ENCODE data around the gene TMED10. TPM values are rescaled to one million over a fixed set of nuclear protein-coding genes. Genes with fewer than 3 reads are reported as not detected.
A peak's percentile ranks its signal among the peaks of the same experiment; 100 is the strongest.

Gene TMED10
- total and polyA plus RNA-seq, 2 of the 13 experiments (the other 11 are each of a cell fraction or from before 2014, with no cell fraction given), result 311 to 377 TPM

DNA sequence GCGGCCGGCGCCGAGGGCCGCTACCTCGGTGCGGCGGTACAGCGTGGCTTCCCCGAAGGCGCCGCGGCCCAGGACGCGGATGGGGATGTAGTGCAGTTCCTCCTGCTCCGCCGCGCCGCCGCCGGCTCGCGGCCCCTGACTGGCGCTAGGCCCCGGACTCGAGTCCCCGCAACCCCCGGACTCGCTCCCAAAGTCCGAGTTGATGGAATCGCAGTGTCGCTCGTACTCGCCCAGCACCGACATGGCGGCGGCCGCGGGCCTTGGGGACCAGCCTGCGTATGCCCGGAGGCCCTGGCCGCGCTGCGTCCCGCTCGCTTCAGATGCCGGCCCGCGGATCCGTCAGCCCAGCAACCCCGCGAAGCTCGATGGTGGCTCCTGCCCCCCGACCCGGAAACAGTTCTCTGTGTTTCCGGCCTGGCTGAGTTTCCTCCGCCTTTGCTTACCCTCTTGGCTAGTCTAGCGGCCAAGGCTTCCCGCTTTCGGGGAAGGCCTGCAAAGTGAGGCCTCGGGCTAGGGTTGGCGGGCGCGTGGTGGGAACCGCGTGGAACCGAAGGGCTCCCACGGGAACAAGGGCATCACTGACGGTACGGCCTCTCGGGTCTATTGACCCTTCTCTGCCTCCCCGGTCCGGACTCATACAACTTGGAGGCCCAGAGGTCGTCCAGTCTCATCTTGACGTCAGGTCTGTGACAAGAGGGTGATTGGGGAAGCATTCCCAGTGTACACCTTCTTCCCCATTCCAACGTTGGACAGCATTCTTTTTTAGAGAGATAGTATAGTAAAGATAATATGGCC lies 49.5 kb downstream of the TMED10 start, which contains the start of gene NEK9 (continued):
- peak; percentile 72; the same call in 1 of the 2 replicates for TF ChIP-seq ZNF142 (CRISPR knock-in tag; IDR thresholded peaks at IDR 0.05)
- no peak for TF ChIP-seq ZBTB1 (CRISPR knock-in tag; IDR thresholded peaks at IDR 0.05; ENCODE audit: borderline replicate concordance)
- peak; percentile 61; the same call in 1 of the 2 replicates for TF ChIP-seq MIER2 (CRISPR knock-in tag; IDR thresholded peaks at IDR 0.05)
- TF ChIP-seq HBP1 (CRISPR knock-in tag; IDR thresholded peaks at IDR 0.05; ENCODE audit: low read depth), result no peak
- TF ChIP-seq, protein P1, sequence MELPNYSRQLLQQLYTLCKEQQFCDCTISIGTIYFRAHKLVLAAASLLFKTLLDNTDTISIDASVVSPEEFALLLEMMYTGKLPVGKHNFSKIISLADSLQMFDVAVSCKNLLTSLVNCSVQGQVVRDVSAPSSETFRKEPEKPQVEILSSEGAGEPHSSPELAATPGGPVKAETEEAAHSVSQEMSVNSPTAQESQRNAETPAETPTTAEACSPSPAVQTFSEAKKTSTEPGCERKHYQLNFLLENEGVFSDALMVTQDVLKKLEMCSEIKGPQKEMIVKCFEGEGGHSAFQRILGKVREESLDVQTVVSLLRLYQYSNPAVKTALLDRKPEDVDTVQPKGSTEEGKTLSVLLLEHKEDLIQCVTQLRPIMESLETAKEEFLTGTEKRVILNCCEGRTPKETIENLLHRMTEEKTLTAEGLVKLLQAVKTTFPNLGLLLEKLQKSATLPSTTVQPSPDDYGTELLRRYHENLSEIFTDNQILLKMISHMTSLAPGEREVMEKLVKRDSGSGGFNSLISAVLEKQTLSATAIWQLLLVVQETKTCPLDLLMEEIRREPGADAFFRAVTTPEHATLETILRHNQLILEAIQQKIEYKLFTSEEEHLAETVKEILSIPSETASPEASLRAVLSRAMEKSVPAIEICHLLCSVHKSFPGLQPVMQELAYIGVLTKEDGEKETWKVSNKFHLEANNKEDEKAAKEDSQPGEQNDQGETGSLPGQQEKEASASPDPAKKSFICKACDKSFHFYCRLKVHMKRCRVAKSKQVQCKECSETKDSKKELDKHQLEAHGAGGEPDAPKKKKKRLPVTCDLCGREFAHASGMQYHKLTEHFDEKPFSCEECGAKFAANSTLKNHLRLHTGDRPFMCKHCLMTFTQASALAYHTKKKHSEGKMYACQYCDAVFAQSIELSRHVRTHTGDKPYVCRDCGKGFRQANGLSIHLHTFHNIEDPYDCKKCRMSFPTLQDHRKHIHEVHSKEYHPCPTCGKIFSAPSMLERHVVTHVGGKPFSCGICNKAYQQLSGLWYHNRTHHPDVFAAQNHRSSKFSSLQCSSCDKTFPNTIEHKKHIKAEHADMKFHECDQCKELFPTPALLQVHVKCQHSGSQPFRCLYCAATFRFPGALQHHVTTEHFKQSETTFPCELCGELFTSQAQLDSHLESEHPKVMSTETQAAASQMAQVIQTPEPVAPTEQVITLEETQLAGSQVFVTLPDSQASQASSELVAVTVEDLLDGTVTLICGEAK (IDR thresholded peaks at IDR 0.05), result peak; percentile 79
- TF ChIP-seq, protein P1 (CRISPR knock-in tag; IDR thresholded peaks at IDR 0.05), result peak; percentile 88
- TF ChIP-seq ZNF530 (CRISPR knock-in tag; IDR thresholded peaks at IDR 0.05; ENCODE audit: low read depth), result no peak
- no peak for TF ChIP-seq SOX13 (IDR thresholded peaks at IDR 0.05)
- TF ChIP-seq SOX13 (CRISPR knock-in tag; conservative IDR thresholded peaks at IDR 0.05 in 1 of 2, IDR thresholded peaks at IDR 0.05 in 1 of 2), result peak in 1 of 2 experiments; percentile 29; a peak in 1 of 4 replicates
- no peak for TF ChIP-seq ZMYM2 (CRISPR knock-in tag; IDR thresholded peaks at IDR 0.05)
- peak; percentile 100 for TF ChIP-seq NR2C2 (CRISPR knock-in tag; IDR thresholded peaks at IDR 0.05; ENCODE audit: borderline replicate concordance)
